ENCODE data around the gene RAD23B.
"Not testable (repeated sequence)": the region's sequence is repeated elsewhere in the genome, so short reads cannot be mapped to it uniquely, and the experiment has no call there.

Gene RAD23B

GRCh38 chr9:107282759-107283622 lies at the start of gene RAD23B:
Gene RAD23B, plus strand, starts transcription at chr9:107283279. Its CDS starts 351 bp downstream, at chr9:107283630.
- DNase-seq, result peak; percentile 96

DNA sequence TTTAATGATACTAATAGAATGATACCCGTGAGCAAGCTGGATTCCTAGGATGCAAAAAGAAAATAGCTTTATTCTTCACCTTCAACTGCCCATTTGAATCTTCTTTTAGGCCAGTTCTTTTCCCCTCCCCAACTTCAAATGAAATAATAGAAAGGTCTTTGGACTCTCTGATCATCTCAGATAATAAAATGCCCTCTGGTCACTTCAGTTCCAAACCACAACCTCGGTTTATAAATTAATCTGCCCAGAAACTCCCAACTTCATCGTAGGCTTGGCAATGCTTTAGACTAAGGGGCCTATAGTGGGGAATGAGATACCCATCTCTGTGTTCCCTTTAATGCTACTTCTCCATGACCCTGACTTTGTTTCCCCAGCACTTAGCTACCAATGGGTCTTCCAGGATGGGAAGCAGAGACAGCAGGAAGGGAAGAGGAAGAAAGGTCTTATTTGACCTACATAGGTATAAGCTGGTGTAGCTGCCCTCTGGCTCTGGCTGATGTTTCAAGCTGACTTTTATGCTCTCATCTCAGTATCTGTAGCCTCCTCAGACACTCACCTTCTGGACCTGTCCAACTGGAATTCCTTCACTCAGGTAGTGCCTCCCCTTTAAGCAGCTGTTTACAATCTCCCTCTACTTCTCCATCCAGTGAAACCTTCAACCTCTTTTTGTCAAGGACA lies 47.2 kb upstream of the RAD23B start:
- no peak for DNase-seq

DNA sequence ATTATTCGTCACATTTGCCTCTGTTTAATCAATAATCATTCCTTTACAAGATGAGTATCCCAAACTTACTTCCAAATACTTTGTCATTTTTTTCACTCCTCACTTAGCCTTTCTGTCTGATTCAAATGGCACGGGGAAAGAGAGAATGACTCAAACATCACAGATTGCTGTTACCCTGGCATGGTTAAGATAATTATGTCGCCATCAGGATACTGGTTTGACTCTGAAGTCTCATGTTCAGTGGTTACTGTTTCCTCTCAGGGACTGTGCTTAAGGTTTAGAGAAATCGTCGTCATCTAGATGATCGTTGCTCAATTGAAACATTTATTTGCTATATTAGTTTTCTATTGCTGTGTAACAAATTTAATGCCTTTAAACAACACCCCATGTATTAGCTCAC lies 45.2 kb upstream of the RAD23B start:
- no peak for DNase-seq

GRCh38 chr9:107239474-107239873 lies 43.6 kb upstream of the RAD23B start:
- DNase-seq, result no peak

DNA sequence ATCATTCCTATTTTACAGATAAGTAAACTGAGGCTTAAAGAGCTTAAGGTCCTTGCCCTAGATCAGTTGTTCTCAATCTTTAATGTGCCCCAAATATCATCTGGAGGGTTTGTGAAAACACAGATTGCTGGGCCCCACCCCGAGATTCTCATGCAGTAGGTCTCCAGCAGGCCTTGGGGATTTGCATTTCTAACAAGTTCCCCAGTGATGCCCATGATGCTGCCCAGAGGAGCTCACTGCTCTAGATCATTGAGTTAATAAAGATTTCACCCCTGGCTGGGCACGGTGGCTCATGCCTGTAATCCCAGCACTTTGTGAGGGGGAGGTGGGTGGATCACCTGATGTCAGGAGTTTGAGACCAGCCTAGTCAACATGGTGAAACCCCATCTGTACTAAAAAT lies 42.8 kb upstream of the RAD23B start:
- no peak for DNase-seq

- DNase-seq, result peak; percentile 31
Measured at GRCh38 chr9:107242073-107243030, 40.7 kb upstream of the RAD23B start.

DNA sequence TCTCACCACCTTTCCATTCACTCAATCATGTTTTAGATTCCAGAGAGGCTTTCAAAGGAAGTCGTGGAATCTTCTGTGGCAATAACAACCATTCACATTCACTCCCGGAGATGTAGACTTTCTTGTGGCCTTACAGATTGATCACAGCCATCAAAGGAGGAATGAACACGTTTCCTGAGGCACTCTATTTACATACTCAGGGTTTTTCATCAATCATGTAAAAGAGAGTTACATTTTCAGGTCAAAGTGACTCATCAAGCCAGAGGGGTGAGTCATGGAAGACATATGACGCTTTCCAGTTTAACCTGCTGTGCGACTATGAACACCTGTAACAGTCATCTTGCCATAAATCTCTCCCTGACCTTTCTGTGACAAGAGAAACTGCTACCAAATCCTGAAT lies 39.3 kb upstream of the RAD23B start:
- peak; percentile 70 for DNase-seq

DNA sequence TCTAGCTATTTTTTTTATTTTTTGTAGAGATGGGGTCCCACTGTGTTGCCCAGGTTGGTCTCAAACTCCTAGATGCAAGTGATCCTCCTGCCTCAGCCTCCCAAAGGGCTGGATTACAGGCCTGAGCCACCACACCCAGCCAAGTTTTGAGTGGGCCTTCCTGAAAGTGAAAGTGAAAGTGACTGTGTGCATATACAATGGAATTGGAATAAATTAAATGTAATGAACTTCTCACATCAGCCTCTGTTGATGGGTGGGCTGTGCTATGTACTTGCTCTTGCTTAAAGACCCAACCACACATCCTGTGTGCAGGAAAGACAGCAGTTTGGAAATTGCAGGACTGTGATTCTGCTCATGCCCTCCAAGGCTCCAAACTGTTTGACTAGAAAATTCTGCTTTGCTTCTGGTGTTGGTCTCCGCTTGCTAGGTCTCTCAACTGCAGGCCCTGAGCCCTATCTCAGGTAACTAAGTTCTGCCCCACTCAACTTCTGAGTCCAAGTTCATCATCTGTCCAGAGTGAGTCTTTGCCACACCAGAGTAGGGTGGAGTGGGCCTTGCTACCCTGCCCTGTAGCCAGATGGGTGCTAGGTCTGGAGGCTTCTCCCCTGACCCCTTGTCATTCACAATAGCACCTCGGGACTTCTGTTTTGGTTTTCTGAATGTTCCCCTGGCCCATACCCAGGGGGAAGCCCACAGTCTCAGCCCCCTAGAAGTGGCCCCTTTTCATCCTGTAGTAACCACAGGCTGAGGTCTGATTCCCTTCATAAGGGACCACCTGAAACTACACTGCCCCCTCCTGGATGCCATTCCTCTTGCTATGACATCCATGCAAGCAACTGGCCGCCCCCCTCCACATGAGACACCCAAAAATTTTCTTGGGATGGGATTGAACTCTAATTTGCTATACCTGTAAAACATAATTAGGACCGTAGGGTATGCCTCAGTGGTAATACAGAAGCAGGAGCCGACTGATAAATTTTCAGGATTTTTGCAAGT lies 36.5 kb upstream of the RAD23B start:
- DNase-seq, result no peak

DNA sequence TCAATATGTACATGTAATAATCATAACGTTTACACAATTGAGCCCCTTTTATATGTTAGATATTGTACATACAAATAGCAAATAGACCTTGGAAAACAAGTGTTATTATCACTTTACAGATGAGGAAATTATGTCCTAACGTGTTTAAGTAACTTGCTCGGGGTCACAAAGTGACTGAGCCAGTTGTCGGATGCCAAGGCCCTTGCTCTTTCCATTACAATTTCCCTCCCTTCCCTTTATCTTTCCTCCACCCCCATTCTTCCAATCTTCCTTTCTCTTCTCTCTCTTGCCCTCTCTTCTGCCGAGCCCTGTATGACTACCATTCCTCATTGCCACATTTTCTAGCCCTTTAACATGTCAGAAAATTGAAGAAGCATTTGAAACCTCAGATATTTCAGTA lies 34.4 kb upstream of the RAD23B start:
- no peak for DNase-seq

DNA sequence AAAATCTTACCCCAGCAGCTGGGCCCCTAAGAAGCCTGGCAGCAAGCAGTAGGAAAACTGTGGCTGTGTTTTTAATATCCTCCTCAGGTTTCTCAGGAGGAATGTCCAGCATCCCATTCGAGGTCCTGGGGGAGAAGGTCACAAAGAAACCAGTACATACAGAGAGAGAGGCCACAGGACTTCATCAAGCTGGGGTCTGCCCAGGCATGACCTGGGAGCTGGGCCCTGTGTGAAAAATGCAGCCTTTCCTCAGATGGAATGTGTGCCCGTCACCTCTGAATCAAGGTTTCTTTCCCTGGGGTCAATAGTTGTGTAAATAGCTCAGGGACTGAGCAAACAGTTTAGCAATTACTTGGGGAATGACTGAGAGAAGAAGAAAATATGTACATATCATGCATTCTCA lies 33.9 kb upstream of the RAD23B start:
- no peak for DNase-seq

- no peak for DNase-seq
Measured at GRCh38 chr9:107249665-107250285, 33.3 kb upstream of the RAD23B start.

DNA sequence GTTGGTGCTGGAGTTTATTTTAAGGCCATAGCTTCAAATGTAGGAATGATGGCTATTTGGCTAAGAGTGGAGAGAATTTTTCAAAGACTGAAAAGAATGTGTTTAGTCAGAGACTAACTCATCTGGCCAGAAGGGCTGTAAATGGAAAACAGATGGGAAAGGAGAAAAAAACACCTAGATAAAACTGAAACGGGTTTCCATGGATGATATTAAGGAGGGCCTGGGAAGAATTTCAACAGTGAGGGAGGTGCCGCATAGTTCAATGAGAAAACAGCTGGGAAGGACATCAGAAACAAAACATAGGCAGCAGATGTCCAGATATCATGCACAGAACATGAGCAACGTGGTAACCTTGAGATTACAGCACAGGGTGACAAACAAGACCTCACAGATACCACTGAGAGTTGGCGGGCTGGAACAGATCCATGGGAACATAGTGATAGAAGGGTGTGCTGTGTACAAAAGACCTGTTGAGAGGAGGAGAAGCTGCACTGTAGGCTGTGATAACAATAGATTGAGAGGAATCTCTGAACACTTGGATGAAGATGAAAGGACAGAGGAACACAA lies 31.2 kb upstream of the RAD23B start:
- DNase-seq, result peak; percentile 20

- no peak for DNase-seq
Measured at GRCh38 chr9:107258919-107259318, 24.2 kb upstream of the RAD23B start.

- not testable (repeated sequence) for DNase-seq
Measured at GRCh38 chr9:107259751-107260313, 23.2 kb upstream of the RAD23B start.

DNA sequence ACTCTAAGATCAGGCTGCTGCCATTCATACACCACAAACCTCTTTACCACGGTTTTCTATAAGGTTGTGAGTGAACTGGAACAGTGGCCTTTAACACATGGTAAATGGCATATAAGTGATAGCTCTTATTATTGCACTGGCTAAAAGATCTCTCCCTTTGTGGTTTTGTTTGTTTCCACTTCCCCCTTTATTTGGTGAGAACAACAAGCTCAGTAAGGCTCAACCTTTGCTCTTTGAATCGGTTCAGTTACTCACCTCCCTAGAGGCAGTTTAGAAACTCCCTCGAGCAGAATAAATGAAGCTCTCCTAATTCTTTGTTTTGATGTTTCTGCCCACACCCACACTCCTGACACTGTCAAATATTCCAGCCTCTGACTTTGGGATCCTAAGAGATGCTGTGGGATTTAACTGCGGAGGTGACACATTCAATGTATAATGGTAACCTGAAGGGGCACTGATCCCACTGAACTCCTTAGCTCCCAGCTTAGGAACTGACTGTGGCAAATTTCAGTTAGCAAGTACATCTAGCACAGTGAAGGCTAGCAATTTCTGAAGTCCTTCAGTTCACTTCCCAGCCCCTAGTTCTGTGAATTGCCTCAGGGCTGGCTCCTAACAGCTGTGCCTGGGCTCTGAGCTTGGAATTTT lies 22.5 kb upstream of the RAD23B start:
- DNase-seq, result no peak

DNA sequence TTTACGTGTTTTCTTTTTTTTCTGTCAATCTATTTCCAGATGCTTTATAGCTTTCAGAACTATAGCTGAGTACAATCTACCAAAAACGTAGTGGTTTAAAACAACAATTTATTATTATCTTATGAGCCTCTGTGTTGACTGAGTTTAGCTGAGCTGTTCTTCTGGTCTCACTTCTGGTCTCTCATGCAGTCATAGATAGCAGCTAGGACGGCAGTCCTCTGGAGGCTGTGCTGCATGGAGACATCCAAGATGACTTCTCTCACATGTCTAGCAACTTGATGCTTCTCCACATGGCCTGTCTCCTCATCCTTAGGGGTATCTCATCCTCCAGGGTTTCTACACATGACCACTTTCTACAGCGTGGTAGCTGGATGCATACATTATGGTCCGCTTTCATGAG lies 22.0 kb upstream of the RAD23B start:
- DNase-seq, result no peak

GRCh38 chr9:107263289-107263688 lies 19.8 kb upstream of the RAD23B start:
- DNase-seq, result no peak

- no peak for DNase-seq
Measured at GRCh38 chr9:107266624-107267368, 16.3 kb upstream of the RAD23B start.

DNA sequence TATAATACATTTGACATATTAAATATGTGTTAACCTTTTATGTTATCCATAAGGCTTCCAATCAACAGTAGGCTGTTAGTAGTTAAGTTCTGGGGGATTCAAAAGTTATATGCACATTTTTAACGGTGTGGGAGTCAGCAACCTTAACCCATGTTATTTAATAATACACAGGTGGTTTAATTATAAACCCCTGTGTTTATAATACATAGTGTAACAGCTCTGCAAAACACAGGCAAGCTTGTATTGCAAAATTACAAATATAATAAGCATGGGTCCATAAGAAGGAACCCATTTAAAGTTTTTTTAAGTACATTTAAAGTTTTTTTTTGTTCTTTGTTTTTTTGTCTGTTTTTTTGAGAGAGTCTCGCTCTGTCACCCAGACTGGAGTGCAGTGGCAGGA lies 14.5 kb upstream of the RAD23B start:
- no peak for DNase-seq
